ENCODE measurements around the gene NTNG1.
"Not testable (repeated sequence)": the region's sequence is repeated elsewhere in the genome, so short reads cannot be mapped to it uniquely, and the experiment has no call there.

The NTNG1 gene

DNA sequence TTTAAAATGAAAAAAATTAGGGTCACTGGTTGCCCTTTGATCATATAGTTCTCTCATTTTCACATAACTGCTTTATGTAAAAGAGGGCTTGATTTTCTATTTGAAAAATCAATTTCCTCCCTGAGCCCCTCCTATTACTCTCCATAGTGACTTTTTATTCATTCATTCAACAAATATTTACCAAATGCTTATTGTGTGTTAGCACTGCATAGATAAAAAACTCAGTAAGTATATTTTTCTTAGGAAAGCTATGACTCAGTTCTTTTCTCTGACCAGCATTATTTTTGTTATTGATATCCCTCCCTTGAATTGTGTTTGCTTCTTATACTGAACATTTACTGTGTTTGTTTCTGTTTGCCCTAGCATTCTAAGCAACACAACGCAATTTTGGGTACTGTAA is 59.8 kb downstream of the NTNG1 start:
- no peak for DNase-seq (ENCODE audit: low spot score)

DNA sequence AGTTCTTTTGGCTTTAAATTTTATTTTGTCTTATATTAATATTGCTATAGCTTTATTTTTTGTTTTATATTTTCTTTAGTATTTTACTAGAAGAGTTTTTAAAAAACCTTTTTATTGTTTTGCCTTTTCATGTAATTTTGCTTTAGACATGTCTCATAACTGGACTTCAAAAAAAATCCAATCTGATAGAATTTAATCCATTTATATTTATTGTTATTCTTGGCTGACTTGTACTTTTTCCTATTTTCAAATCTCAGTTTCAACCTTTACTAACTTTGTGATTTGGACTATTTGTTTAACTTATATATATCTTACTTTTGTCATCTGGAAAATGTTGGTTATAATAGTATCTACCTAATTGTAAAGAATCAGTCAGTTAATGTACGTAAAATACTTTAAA is 61.2 kb downstream of the NTNG1 start:
- no peak for DNase-seq (ENCODE audit: low spot score)

DNA sequence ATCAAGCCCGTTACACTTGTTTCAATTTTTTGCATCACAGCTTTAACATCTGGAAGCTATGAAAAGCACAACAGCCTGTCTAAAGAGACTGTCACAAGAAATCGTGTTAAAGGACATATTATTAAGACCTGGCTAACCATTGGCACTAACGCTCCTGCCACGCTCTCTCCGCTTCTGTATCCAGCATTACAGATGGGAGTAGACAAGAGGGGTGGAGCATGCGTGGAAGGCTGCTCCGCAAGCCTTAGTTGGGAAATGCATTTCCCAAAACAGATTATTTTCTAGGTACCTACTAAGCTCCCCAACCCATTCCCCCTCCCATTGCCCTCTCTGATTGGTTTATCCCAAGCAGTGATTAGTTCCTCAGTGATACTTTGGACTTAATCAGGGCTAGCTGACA is 72.4 kb downstream of the NTNG1 start:
- no peak for DNase-seq (ENCODE audit: low spot score)

DNA sequence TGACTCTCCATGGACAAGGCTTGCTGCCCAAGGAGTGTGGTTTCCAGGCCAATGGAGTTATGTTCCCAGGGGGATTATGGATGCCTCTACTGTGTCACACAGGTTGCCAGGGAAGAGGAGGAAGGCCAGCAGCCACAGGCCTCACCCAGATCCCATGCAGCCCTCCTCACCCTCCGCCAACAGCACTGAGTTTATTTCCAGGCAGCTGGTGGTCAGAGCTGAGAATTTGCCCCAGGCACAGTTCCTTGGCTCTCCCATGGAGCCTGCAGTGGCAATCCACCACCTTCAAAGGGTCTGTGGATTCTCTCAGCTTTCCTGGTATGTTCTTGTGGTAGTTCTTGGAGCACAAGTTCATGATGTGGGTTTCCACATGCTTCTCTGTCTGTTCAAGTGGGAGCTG is 79.2 kb downstream of the NTNG1 start:
- DNase-seq (ENCODE audit: low spot score), result no peak

DNA sequence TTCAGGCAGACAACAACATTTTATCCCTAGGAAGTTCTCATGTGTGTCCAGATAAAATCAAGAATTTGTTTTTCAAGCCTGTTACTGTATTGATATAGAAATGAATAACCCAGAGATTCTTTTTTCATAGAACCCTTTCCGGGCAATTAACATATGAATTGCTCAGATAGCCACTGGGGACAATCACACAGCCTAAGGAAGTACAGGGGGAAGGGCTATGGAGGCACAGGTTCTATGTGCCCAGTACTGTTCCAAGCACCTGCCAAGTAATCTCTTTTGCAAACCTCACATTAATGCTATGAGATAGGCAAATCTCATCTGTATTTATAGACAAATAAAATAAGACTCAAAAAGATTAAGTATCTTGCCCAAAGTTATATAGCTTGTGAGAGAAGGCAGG is 84.9 kb downstream of the NTNG1 start:
- DNase-seq (ENCODE audit: low spot score), result no peak

DNA sequence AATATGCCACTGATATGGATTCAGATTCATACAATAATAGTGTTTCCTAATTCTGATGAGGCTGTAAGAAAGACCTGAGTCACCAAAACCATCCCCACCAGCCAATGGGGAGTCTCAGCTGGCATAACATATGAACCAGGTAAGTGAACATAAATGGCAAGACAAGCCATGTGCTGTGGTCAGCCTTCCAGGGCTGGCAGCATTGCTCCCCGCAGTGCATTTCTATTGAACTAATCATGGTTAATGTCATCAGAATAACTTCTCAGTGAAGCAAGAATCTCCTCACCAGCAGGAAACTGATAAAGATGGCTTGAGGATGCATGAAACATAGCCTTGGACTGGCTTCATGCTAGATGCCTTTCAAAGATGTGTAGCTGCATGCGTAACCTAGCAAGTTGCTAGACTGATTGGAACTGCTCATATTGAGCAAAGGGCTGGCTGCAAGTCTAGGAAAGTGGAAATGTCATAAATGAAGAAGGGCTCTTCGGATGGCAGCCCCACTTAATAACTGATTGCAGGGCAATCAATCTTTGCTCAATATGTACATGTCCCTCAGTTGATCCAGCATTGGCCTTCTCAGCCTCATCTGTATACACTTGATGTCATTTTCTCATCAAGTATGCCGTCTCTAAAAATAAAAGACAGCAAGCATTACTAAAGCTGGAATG is 88.0 kb downstream of the NTNG1 start:
- no peak for DNase-seq (ENCODE audit: low spot score)

DNA sequence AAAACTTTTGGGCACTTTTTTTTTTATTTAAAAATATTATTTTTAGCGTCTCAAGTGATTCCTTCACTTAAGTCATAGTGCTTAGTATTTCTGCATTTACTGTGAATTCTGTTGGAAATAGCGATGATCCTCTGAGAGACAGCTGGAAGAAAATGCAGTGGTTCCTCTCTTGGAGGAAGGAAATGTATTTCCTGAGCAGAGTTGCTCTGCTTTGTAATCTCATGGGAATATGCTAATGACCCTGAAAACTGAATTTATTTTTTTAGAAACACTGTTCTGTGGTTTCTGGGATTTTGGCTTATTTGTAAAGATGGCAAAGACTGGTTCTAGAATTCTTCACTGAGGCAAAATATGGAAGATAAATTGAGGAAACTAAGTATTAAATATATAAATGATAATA is 88.9 kb downstream of the NTNG1 start:
- no peak for DNase-seq (ENCODE audit: low spot score)

DNA sequence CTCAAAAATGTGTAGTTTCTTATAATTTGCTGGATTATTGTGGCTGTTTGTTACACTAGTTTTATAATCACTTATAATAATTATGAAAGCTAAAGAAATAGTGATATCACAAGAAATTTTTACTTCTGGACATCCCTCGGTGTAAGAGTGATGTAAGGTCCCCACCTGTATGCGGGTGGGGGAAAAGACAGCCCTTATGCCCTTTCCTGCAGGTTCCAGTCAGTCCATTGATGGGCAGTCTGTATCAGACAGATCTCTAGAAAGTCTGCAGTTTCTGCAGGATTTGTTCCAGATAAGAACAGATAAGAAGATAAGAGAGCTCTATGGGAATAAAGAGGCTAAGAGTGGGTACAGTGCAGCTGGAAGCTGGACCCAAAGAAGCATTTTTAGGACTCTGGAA is 89.3 kb downstream of the NTNG1 start:
- no peak for DNase-seq (ENCODE audit: low spot score)

DNA sequence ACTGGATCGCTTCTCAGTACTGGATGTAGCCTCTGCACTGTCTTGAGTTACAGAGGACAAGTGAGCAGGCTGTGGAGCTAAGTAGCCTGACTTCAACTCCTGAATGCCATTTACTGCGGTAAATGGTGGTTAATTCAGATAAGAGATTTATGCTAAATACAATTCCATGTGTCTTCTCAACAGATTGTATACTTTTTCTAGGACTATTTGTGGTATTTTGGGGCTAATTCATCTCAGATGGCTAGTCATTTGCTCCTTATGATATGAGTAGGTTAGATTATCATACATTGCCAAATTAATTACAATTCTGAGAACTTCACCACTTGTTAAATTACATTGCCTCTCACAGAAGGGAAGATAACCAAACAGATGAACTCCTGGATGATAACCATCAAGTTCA is 90.5 kb downstream of the NTNG1 start:
- no peak for DNase-seq (ENCODE audit: low spot score)

DNA sequence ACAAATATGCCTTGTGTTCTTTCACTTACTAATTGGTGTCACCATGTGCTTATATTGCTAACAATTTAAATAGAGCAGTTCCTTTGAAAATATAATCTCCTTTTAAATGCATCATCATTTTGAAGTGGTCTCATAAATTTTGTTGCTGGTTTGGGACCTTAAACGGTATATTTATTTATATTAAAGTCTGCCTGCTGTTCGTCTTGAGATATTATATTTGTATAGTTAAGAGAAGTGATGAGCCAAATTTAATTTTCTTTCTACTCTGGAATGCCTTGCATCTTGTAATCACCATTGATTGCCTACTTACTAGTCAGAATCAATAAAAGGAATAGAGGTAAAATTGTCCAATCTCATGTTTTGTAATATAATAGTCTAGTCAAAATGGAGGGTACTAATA is 91.6 kb downstream of the NTNG1 start:
- DNase-seq (ENCODE audit: low spot score), result no peak

DNA sequence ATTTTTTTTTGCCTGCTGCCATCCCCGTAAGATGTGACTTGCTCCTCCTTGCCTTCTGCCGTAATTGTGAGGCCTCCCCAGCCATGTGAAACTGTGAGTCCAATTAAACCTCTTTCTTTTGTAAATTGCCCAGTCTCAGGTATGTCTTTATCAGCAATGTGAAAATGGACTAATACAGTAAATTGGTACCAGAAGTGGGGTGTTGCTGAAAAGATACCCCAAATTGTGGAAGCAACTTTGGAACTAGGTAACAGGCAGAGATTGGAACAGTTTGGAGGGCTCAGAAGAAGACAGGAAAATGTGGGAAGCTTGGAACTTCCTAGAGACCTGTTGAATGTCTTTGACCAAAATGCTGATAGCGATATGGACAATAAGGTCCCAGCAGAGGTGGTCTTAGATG is 95.9 kb downstream of the NTNG1 start:
- not testable (repeated sequence) for DNase-seq (ENCODE audit: low spot score)

DNA sequence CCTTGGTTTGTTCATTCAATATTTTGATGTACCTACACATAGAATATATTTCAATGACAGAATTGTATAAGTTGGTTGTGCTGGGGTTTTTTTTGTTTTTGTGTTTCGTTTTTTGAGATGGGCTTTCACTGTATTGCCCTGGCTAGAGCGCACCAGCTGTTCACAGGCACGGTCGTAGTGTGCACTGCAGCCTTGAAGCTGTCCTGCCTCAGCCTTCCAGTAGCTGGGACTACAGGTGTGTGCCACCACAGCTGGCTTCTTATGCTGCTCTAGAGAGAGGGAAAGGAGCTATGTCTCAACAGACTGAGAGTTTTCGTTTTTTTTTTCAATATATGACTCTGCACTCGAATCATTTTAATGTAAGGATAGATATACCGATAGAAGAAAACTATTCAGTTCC is 102.6 kb downstream of the NTNG1 start:
- no peak for DNase-seq (ENCODE audit: low spot score)

DNA sequence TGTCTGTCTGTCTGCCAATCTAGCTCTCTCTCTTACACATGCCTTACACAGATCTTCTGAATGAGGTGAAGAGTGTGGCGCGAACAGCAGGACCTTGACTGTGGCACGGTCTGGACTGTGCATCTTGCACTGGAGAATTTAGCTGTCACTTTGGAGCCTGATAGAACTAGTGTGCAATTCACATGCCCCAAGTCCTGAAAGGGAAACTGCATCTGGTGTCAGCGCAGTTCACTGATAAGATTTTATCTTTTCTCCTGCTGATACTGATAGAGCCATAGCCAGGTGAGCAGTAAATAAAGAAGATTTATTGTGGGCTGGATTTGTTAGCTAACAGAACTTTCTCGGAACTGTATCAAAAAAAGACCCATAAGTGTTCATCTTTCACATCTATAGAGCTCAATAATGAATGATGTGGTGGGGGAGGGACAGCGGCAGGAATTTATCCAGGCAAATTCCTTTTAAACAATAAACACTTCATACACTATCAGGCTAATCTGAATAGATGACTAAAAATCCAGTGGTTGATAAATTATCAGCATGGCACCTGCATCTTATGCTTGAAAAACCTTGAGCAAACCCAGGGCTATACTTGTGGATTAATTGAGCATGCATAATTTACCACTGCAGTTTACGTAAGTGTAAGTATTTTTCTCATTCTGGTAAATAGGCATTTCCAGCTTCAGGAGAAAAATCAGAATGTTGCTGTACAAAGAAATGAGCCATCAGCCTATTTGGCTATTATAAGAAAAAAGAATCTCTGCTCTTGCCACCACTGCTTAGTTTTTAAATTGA is 104.1 kb downstream of the NTNG1 start:
- no peak for DNase-seq (ENCODE audit: low spot score)

DNA sequence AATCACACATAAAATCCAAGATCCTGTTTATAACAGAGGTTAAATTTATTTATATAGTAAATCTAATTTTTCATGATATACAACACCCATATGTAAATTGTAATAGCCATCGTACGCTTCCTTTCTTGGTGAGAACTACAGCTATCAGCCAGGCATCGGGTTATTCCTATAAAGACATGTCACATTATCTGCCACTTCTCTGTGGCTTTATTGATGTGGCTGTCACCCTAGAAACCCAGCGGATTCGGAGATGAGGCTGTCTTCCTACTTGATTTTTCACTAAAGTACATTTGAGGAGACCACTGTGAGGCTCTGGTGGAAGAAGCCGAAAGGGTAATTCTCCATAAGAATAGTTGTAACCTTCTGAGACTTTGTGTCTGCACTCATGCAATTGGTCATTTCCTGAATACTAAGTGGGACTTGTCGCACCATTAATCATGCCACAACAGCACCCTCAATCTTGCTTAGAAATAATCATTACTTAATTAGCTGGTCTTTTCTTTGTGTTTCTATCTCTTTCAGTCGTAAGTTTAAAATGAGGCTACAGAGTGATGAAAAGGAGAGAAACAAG is 106.0 kb downstream of the NTNG1 start:
- DNase-seq (ENCODE audit: low spot score), result no peak

DNA sequence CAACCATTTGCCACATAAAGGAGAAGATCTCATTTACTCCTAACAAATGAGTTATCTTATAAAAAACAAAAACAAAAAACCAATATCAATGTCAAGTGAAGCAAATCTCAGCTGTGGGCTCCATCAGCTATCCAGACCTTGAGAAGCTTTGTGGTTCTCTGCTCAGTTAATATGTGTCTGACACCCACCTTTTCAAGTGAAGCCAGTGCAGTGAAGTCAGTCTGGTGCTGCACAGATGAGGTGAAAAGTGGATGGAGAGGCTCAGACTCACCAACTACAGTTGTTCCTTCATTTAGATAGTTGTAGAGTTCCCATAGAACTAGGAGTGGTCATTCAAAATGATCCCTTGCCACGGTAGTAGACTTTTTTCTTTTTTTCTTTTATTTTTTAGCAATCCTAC is 106.8 kb downstream of the NTNG1 start:
- no peak for DNase-seq (ENCODE audit: low spot score)

DNA sequence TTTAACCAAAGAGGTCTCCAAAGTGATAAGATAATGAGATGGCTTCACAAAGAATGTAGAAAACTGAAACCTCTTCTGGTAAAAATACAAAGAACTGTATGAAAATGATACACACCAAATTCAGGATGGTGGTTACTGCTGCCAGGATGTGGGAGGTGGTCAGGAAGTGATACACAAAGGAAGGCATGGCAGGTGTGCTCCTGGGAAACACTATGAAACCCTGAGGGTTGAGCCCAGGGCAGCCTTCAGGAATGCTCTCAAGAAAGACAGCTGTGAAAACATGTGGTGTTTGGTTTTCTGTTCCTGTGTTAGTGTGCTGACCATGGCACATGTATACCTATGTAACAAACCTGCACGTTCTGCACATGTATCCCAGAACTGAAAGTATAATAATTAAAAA is 109.3 kb downstream of the NTNG1 start:
- DNase-seq (ENCODE audit: low spot score), result no peak

DNA sequence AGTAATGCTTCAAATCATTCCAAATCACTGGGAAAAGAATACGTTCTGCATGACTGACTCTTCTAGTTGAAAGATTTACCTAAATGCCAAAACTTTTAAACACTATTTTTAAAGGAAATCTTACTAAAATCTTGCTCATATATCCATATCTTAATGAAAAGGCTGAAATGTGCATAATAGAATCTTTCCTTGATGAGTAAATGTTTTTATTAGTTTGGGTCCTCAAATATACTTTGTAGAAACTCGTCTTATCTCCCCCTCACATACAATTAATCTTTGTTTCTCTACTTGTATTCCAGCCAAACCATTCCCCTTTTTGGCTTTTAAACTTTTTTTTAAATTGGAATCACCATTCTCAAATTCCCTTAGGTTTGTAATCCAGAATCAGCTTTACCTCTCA is 110.2 kb downstream of the NTNG1 start:
- no peak for DNase-seq (ENCODE audit: low spot score)

DNA sequence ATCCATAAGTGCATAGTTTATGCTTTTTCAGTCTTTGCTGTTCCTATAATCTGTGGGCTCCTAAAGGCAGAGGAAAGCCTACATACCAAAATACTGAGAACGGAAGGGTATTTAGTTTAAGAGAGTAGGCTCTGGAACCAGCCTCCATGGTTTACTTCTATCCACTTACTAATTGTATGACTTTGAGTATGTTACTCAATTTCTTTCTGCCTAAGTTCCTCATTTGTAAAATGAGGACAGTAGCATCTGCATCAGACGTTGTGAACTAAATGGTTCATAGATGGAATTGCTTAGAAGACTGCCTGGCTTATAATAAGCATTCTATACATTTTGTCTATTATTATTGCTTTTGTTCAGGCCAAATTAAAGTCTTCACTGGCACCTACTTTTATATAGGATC is 111.0 kb downstream of the NTNG1 start:
- DNase-seq (ENCODE audit: low spot score), result no peak

DNA sequence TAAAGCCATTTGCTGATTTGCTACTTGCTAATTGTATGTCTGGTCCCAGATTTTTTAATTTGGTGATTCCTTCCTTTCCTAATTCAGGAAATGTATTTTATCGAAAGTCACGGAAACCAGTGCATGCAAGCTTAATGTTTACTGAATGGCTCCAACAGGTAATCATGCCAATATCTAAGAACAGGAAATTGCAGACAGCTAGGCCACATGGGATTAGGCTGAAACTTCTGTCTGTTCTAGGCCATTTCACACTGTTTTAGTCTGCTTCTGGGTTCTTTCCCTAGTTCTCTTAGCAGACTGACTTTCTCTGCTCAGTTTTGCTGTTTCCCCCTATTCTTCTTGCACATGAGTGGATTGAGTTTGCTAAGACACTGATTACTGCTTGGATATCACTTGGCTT is 111.4 kb downstream of the NTNG1 start:
- DNase-seq (ENCODE audit: low spot score), result no peak

DNA sequence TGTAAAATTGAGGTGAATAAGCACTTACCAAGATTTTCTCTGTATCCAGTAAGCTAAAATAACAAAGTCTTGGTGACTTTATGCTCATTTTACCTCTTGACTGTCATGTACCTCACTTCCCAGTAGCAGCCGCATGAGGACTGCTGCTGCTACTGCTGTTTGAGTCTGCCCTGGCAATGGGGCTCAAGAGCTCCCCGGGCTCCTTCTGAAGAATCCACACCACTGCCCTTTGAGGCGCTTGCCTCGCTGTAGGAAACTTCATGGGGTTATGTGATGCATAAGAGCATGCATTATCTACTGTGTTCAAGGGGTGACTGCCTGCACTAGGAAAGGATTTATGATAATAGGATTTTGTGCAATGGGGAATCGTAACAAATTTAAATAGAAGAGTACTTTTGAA is 113.5 kb downstream of the NTNG1 start:
- no peak for DNase-seq (ENCODE audit: low spot score)

DNA sequence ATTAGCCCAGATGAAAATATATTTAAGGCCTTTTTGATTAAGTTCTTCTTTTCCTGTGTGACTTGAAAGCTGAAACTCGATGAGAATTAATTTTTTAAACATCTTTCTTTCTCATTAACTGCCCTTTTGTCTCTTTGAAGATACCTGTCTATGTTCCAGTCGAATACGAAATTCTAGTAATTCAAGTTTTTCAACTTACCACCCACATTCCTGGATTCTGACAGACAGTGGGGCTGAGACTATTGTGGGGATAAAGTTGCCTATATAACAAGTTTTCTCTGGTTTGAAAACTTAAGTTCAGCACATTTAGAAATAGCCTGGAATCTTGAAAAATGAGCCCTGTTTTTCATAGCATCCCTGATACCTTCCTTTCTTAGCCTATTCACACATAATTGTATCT is 114.6 kb downstream of the NTNG1 start:
- no peak for DNase-seq (ENCODE audit: low spot score)

DNA sequence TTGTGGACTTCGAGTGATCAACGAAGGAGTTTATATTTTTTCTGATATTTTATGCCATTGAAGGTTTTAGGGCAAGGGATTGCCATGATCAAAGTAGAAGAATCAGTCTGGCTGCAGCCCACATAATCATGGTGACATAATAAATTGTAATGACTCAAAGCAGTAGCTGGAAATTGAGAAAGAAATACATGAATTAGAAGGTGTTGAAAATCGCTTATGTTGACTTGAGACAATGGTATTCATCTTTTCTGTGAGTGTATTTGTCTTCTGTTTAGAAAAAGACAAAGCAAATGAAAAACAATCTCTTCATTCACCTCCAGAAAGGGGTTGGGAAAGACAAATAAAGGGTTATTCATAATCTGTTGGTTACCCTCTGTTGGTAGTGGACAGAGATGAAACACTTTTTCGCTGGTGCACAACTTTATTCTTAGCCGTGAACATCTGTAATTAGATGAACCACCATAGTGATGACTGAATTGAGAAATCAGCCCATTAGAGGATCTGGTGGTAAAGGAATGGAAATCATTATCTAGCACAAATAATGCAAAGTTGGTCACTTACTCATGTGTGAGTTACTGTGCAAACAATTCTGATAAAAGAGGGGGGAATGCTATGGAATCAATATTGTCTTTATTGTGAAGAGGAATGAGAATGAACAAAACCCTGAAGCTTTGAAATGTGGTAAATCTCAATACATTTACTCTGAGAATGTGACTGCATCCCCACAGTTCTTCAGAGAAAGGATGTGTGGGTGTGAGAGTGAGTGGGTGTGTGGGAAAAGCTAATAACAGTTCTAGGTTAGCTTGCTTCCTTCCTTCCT is 121.8 kb downstream of the NTNG1 start:
- DNase-seq (ENCODE audit: low spot score), result no peak

All from NAMALWA (cell line).